GM12878 (cell line): ENCODE results near the gene C5orf34. TPM values are rescaled to one million over a fixed set of nuclear protein-coding genes. Genes with fewer than 3 reads are reported as not detected.

Source experiments
- BHLHE40 ChIP-seq, 2 experiments: fragments of 450-650 bp in 1 of 2; IDR thresholded peaks; 2 replicates each; pipeline ENCODE4 v1.6.1; 2011 to 2017; ENCODE audit warnings: low read depth in 2 of 2, borderline replicate concordance in 1 of 2, improper control_type of control experiment in 1 of 2, low read length in 1 of 2, mild to moderate bottlenecking in 1 of 2
- BMI1 ChIP-seq: fragments of 450-650 bp; IDR thresholded peaks from 2 replicates; pipeline ENCODE4 v1.6.1; 2016; ENCODE audit warnings: mild to moderate bottlenecking, moderate library complexity, borderline replicate concordance
- ELK1 ChIP-seq: IDR thresholded peaks from 2 replicates; pipeline ENCODE4 v1.6.1; 2012; ENCODE audit warnings: low read depth, low read length, improper control_type of control experiment
- EP300 ChIP-seq, 2 experiments: fragments of 150-350 bp in 1 of 2; IDR thresholded peaks; 2 replicates each; pipeline ENCODE4 v1.6.1; 2011 to 2012; ENCODE audit warnings: low read depth in 2 of 2, low read length in 2 of 2, borderline replicate concordance in 1 of 2, improper control_type of control experiment in 1 of 2, inconsistent platforms in 1 of 2; ENCODE audit not compliant: control insufficient read depth in 1 of 2
- ESRRA ChIP-seq: IDR thresholded peaks from 2 replicates; pipeline ENCODE4 v1.6.1; 2012; ENCODE audit warnings: mild to moderate bottlenecking, low read length, improper control_type of control experiment
- IRF4 ChIP-seq: IDR thresholded peaks from 2 replicates; pipeline ENCODE4 v1.6.1; 2011; ENCODE audit warnings: low read depth, low read length
- KDM1A ChIP-seq: fragments of 200-600 bp; sonication (generic); IDR thresholded peaks from 2 replicates; pipeline ENCODE4 v1.6.1; 2016; ENCODE audit warnings: borderline replicate concordance
- MTA2 ChIP-seq: fragments of 450-650 bp; IDR thresholded peaks from 2 replicates; pipeline ENCODE4 v1.6.1; 2016; ENCODE audit warnings: low read depth, mild to moderate bottlenecking, moderate library complexity
- MTA3 ChIP-seq: IDR thresholded peaks from 2 replicates; pipeline ENCODE4 v1.6.1; 2012; ENCODE audit warnings: low read length, inconsistent platforms, borderline replicate concordance
- RFX5 ChIP-seq: IDR thresholded peaks from 2 replicates; pipeline ENCODE4 v1.6.1; 2011; ENCODE audit warnings: low read depth, low read length, improper control_type of control experiment
- SKIL ChIP-seq: fragments of 450-650 bp; IDR thresholded peaks from 2 replicates; pipeline ENCODE4 v1.6.1; 2017; ENCODE audit warnings: mild to moderate bottlenecking, low read depth, inconsistent platforms; ENCODE audit not compliant: poor library complexity, severe bottlenecking
- SMARCA5 ChIP-seq: fragments of 450-650 bp; IDR thresholded peaks from 2 replicates; pipeline ENCODE4 v1.6.1; 2017; ENCODE audit warnings: mild to moderate bottlenecking
- TARDBP ChIP-seq: IDR thresholded peaks from 2 replicates; pipeline ENCODE4 v1.6.1; 2016; ENCODE audit warnings: borderline replicate concordance
- ZBTB4 ChIP-seq: fragments of 450-650 bp; formaldehyde crosslinking; IDR thresholded peaks from 2 replicates; pipeline ENCODE4 v1.4.0; 2022; ENCODE audit warnings: mild to moderate bottlenecking, moderate library complexity
- ZNF24 ChIP-seq: fragments of 450-650 bp; IDR thresholded peaks from 2 replicates; pipeline ENCODE4 v1.6.1; 2017; ENCODE audit warnings: antibody characterized with exemption, mild to moderate bottlenecking
- ZNF622 ChIP-seq: fragments of 450-650 bp; IDR thresholded peaks from 2 replicates; pipeline ENCODE4 v1.6.1; 2017; ENCODE audit warnings: mild to moderate bottlenecking, inconsistent platforms
- polyA plus RNA-seq, 11 experiments: library from polyadenylated mRNA; depleted of rRNA in 4 of 11; unstranded in 6 of 11; stranded (reverse) in 5 of 11; fragments of >200 nt; fragmentation: Nextera tagmentation in 4 of 11; fragmentation: Illumina TruSeq in 1 of 11; extraction: Ambion mirVana in 4 of 11; extraction: Trizol in 1 of 11; gene quantifications; 1 replicate in 1 of 11; 2 replicates in 10 of 11; pipeline versions ENCODE4 v1.2.1 to v1.2.3, GENCODE V29; 2011 to 2016; ENCODE audit warnings: inconsistent platforms in 2 of 11, missing spikeins in 2 of 11, low read depth in 1 of 11
- total RNA-seq, 4 experiments: library from RNA; depleted of rRNA in 3 of 4; stranded (reverse); fragments of >200 nt in 3 of 4; fragmentation: Illumina TruSeq in 1 of 4; extraction: Trizol in 1 of 4; gene quantifications; 2 replicates each; pipeline versions ENCODE4 v1.2.1 to v1.2.3, GENCODE V29; 2013 to 2021
- TF ChIP-seq, protein P1 (sequence below): fragments of 450-650 bp; IDR thresholded peaks from 2 replicates; pipeline ENCODE4 v1.6.1; 2016; ENCODE audit warnings: mild to moderate bottlenecking, moderate library complexity, borderline replicate concordance

C5orf34 gene
- total and polyA plus RNA-seq, 10 of the 15 experiments (the other 5 are each of a cell fraction or from before 2014, with no cell fraction given) = 6.1 to 15.1 (median 10.0) TPM

- TF ChIP-seq ZBTB4 (CRISPR knock-in tag) (no peak), SMARCA5 (no peak), ZNF24 (no peak), RFX5 (no peak), BHLHE40 (IDR thresholded peaks at IDR 0.05; ENCODE audit: borderline replicate concordance in 1 of 2, low read depth in 2 of 2, low read length in 1 of 2) (peak in 1 of 2 experiments; percentile 20; a peak in 1 of 4 replicates), EP300 (IDR thresholded peaks at IDR 0.05; ENCODE audit: borderline replicate concordance in 1 of 2, control insufficient read depth in 1 of 2, low read depth in 2 of 2, low read length in 2 of 2) (no peak), TARDBP (no peak), KDM1A (no peak), ESRRA (no peak), BMI1 (no peak), SKIL (peak; percentile 62), IRF4 (no peak), ZNF622 (no peak), MTA2 (peak; percentile 49; the same call in 1 of the 2 replicates), ELK1 (no peak), MTA3 (peak; percentile 35; the same call in 1 of the 2 replicates)
- TF ChIP-seq, protein P1, sequence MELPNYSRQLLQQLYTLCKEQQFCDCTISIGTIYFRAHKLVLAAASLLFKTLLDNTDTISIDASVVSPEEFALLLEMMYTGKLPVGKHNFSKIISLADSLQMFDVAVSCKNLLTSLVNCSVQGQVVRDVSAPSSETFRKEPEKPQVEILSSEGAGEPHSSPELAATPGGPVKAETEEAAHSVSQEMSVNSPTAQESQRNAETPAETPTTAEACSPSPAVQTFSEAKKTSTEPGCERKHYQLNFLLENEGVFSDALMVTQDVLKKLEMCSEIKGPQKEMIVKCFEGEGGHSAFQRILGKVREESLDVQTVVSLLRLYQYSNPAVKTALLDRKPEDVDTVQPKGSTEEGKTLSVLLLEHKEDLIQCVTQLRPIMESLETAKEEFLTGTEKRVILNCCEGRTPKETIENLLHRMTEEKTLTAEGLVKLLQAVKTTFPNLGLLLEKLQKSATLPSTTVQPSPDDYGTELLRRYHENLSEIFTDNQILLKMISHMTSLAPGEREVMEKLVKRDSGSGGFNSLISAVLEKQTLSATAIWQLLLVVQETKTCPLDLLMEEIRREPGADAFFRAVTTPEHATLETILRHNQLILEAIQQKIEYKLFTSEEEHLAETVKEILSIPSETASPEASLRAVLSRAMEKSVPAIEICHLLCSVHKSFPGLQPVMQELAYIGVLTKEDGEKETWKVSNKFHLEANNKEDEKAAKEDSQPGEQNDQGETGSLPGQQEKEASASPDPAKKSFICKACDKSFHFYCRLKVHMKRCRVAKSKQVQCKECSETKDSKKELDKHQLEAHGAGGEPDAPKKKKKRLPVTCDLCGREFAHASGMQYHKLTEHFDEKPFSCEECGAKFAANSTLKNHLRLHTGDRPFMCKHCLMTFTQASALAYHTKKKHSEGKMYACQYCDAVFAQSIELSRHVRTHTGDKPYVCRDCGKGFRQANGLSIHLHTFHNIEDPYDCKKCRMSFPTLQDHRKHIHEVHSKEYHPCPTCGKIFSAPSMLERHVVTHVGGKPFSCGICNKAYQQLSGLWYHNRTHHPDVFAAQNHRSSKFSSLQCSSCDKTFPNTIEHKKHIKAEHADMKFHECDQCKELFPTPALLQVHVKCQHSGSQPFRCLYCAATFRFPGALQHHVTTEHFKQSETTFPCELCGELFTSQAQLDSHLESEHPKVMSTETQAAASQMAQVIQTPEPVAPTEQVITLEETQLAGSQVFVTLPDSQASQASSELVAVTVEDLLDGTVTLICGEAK = peak; percentile 96
Observed at GRCh38 chr5:43514816-43515677, at the start of gene C5orf34 (continued).
